SU-DHL-6 (cell line): ENCODE results near the gene OR2AP1.

ENCODE experiments used
- EZH2phosphoT487 ChIP-seq: fragments of 200-600 bp; sonication (generic), shearing (Covaris generic); conservative IDR thresholded peaks from 2 replicates; pipeline ENCODE4 v1.6.1; 2018; ENCODE audit warnings: mild to moderate bottlenecking, antibody characterized with exemption, low read length, moderate library complexity, mixed read lengths
- TF ChIP-seq, protein P1 (sequence below): fragments of 200-600 bp; sonication (generic); IDR thresholded peaks from one replicate; pipeline ENCODE4 v1.5.1; 2017; ENCODE audit warnings: antibody characterized with exemption, mild to moderate bottlenecking, low read length, moderate library complexity; ENCODE audit not compliant: insufficient read depth, poor library complexity, severe bottlenecking

DNA sequence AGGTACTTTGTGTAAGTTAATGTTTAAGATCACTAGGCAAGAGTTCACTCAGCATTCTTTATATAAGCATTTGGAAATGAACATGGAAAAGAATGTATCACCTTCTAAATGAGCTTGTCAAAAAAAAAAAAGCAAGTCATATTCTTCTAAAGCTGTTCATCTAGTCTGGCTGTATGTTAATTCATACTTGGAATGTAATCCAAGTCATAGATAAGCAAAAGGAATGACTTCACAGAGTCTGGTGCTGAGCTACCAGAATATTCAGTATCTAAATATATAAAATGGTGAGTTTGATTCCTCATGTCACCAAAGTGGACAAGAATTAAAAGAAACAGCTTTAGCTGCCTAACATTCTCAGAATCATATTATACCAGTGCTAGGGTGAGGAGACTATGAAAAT is 18.0 kb upstream of the OR2AP1 start:
- TF ChIP-seq, protein P1, sequence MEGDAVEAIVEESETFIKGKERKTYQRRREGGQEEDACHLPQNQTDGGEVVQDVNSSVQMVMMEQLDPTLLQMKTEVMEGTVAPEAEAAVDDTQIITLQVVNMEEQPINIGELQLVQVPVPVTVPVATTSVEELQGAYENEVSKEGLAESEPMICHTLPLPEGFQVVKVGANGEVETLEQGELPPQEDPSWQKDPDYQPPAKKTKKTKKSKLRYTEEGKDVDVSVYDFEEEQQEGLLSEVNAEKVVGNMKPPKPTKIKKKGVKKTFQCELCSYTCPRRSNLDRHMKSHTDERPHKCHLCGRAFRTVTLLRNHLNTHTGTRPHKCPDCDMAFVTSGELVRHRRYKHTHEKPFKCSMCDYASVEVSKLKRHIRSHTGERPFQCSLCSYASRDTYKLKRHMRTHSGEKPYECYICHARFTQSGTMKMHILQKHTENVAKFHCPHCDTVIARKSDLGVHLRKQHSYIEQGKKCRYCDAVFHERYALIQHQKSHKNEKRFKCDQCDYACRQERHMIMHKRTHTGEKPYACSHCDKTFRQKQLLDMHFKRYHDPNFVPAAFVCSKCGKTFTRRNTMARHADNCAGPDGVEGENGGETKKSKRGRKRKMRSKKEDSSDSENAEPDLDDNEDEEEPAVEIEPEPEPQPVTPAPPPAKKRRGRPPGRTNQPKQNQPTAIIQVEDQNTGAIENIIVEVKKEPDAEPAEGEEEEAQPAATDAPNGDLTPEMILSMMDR, result no peak
- TF ChIP-seq EZH2phosphoT487, result no peak
